ENCODE measurements around the gene LGSN. TPM values are rescaled to one million over a fixed set of nuclear protein-coding genes. Genes with fewer than 3 reads are reported as not detected.
A peak's percentile ranks its signal among the peaks of the same experiment; 100 is the strongest.
"Not testable (repeated sequence)": the region's sequence is repeated elsewhere in the genome, so short reads cannot be mapped to it uniquely, and the experiment has no call there.

LGSN gene, protein sequence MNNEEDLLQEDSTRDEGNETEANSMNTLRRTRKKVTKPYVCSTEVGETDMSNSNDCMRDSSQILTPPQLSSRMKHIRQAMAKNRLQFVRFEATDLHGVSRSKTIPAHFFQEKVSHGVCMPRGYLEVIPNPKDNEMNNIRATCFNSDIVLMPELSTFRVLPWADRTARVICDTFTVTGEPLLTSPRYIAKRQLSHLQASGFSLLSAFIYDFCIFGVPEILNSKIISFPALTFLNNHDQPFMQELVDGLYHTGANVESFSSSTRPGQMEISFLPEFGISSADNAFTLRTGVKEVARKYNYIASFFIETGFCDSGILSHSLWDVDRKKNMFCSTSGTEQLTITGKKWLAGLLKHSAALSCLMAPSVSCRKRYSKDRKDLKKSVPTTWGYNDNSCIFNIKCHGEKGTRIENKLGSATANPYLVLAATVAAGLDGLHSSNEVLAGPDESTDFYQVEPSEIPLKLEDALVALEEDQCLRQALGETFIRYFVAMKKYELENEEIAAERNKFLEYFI
- not detected for total RNA-seq

DNA sequence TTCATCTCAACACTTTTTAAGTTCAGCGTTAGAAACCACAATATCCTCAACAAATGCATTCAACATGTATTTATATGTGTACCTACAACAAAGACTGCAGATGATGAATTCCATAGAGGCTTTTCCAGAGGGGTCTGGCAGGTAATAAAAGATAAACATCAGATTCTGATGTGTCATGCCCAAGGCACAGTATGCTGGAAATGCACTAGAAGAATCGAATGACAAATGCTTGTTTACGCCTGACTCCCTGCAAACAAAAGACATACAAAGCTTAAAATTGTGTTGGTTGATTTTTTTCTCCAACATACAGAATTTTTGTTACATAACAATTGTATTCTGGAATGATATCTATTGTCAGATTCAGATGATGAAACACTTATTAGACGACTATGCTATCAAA is at the start of gene LGSN:
Gene LGSN, minus strand, starts transcription at position 45 of the 400 bp plus-strand sequence. Its CDS starts 40 bp downstream, at position 5.
- DNase-seq (ENCODE audit: low spot score in 2 of 2) (no peak), ATAC-seq (no peak)
- Mint-ChIP-seq H3K9me3 (peaks cover under 1% of the 10 kb centered on the region in 2 donors), H3K36me3 (no peaks in the 10 kb centered on the region), H3K27ac (no peak within 1 kb of the TSS)

DNA sequence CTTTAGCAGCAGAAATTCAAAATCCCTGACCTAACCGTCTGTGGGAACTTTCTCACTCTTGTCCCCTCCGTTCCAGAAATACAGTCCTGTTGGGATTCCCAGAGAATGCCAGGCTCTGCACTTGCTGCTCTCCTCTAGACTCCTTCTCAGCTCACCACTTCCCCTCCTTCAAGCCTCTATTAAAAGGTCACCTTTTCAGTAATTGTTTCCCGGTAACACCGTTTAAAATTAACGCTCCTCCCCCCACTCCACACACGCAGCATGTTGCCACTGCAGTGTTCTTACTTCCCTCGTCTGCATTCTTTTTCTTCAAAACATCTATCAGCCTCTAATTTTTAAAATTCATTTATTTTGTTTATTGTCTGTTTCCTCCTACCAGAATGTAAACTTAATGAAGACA is 48.6 kb upstream of the LGSN start:
- no peaks in the 10 kb centered on the region for H3K36me3 Mint-ChIP-seq
- no peak overlapping the region for H3K27ac Mint-ChIP-seq
- DNase-seq (ENCODE audit: low spot score in 2 of 2) (no peak), ATAC-seq (no peak)
- peaks cover 11 to 12% of the 10 kb centered on the region in 2 donors for H3K9me3 Mint-ChIP-seq

DNA sequence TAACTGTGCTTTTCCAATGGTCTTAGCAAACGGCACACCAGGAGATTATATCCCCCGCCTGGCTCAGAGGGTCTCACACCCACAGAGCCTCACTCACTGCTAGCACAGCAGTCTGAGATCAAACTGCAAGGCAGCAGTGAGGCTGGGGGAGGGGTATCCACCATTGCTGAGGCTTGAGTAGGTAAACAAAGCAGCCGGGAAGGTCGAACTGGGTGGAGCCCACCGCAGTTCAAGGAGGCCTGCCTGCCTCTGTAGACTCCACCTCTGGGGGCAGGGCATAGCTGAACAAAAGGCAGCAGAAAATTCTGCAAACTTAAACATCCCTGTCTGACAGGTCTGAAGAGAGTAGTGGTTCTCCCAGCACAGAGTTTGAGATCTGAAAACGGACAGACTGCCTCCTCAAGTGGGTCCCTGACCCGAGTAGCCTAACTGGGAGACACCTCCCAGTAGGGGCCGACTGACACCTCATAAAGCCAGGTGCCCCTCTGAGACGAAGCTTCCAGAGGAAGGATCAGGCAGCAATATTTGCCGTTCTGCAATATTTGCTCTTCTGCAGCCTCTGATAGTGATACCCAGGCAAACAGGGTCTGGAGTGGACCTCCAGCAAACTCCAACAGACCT is 42.8 kb upstream of the LGSN start:
- not testable (repeated sequence) for H3K27ac Mint-ChIP-seq; DNase-seq (ENCODE audit: low spot score in 2 of 2); ATAC-seq
- peaks cover 15 to 19% of the 10 kb centered on the region in 2 donors for H3K9me3 Mint-ChIP-seq
- peaks cover 0 to 20% of the 10 kb centered on the region in 2 donors for H3K36me3 Mint-ChIP-seq

DNA sequence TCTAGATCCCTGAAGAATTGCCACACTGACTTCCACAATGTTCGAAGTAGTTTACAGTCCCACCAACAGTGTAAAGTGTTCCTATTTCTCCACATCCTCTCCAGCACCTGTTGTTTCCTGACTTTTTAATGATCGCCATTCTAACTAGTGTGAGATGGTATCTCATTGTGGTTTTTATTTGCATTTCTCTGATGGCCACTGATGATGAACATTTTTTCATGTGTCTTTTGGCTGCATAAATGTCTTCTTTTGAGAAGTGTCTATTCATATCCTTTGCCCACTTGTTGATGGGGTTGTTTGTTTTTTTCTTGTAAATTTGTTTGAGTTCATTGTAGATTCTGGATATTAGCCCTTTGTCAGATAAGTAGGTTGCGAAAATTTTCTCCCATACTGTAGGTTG is 37.6 kb upstream of the LGSN start:
- H3K36me3 Mint-ChIP-seq = peaks cover 0 to 16% of the 10 kb centered on the region in 2 donors
- not testable (repeated sequence) for H3K27ac Mint-ChIP-seq; H3K9me3 Mint-ChIP-seq; ATAC-seq; DNase-seq (ENCODE audit: low spot score in 2 of 2)

DNA sequence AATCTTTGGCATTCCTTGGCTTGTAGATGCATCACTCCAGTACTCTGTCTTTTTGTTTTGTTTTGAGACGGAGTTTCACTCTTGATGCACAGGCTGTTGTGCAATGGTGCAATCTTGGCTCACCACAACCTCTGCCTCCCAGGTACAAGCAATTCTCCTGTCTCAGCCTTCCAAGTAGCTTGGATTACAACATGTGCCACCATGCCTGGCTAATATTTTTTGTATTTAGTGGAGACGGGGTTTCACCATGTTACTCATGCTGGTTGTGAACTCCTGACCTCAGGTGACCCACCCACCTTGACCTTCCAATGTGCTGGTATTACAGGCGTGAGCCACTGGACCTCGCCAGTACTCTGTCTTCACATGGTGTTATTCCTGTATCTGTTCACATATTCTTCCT is 35.8 kb upstream of the LGSN start:
- Mint-ChIP-seq H3K9me3 (peaks cover 5 to 9% of the 10 kb centered on the region in 2 donors), H3K36me3 (peaks cover 0 to 10% of the 10 kb centered on the region in 2 donors), H3K27ac (no peak overlapping the region)
- no peak for DNase-seq (ENCODE audit: low spot score in 2 of 2)
- ATAC-seq = no peak

DNA sequence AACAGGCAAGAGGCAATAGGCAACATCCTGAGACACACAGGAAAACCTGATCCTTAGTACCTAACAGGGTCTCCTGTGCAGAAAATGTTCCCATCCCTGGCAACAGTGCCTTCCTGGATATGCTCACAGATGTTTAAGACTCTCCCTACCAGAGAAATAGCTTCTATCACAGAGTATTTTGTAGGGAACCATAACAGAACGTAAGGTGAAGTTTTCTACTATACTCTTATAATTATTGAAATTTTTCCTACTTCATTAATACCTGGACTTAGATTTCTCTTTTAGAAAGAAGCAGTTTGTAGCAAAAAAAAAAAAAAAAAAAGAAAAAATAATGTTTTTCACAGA is 33.5 kb upstream of the LGSN start:
- no peaks in the 10 kb centered on the region for H3K36me3 Mint-ChIP-seq
- no peak for DNase-seq (ENCODE audit: low spot score in 2 of 2)
- H3K9me3 Mint-ChIP-seq = peaks cover 0 to 5% of the 10 kb centered on the region in 2 donors
- ATAC-seq = no peak
- H3K27ac Mint-ChIP-seq = no peak overlapping the region

DNA sequence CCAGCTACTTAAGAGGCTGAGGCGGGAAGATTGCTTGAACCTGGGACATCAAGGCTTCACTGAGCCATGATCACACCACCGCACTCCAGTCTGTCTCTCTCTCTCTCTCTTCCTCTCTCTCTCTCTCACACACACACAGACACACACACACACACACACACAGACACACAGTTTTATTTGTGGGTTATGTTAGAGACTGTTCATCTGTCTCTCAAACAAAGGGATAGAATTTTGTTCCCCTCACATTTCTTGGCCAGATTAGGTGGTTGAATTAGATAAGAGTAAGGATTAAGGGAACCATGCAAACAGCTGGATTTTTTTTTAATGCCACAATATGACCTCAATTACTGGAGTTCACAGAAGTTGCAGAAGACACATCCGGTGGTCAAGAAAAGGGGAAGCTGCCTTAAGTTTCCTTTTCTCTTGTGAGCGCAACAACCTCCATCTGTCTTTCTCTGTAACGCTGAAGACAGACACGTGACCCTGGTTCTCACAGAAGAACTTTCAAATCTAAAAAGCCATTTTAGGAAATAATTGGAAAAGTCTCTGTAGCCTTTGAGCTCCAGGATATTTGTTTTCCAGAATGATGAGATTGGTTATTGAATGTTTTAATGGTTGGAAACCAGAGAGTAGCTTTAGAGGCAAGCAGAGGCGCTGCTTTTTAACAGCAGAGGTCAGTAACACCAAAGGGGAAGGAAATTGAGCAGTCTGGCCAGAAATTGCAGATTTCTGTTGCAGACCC is 32.9 kb upstream of the LGSN start:
- peaks cover 0 to 5% of the 10 kb centered on the region in 2 donors for H3K9me3 Mint-ChIP-seq
- DNase-seq (ENCODE audit: low spot score in 2 of 2) (no peak), ATAC-seq (peak in 1 of 2 donors; percentile 35)
- H3K36me3 Mint-ChIP-seq = no peaks in the 10 kb centered on the region
- H3K27ac Mint-ChIP-seq = no peak overlapping the region

DNA sequence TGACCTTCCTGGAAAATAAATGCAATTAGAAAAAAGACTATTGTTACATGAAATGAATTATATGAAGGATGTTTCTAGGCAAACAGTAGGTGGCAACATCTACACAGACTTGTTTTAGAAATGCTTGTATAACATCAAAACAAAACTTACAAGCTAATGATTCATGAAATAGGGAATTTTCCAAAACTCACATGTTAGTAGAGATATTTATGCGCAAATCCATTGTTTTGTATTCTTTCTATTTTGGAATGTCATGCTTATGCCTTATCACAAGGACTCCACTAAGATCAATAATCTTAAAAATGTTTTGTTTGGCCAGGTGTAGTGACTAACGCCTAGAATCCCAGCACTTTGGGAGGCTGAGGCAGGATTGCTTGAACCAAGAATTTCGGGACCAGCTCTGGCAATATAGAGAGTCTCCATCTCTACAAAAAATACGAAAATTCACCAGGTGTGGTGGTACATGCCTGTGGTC is 32.3 kb upstream of the LGSN start:
- H3K9me3 Mint-ChIP-seq = peaks cover 0 to 5% of the 10 kb centered on the region in 2 donors
- peak in 1 of 2 donors; percentile 18 for ATAC-seq

DNA sequence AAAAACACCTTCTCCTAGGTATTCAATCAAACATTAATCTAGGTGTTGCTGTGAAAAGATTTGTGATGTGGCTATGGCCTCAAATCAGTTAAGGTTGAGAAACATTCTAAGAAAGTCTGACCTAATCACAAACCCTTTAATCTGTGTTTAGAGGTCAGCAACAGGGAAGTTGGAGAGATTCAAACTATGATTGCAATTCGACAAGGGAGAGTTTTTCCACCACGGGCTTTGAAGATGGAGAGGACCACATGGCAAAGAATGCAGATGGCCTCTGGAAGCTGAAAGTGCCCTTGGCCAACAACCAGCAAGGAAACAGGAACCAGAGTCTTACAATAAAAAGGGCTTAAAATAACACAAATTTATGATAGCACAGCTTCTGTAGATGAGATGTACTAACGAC is 29.6 kb upstream of the LGSN start:
- no peak for ATAC-seq
- H3K27ac Mint-ChIP-seq = no peak overlapping the region
- peaks cover 0 to under 1% of the 10 kb centered on the region in 2 donors for H3K9me3 Mint-ChIP-seq
- no peaks in the 10 kb centered on the region for H3K36me3 Mint-ChIP-seq
- no peak for DNase-seq (ENCODE audit: low spot score in 2 of 2)

More for the DNA sequence above, 32.3 kb upstream of the LGSN start:
- DNase-seq (ENCODE audit: low spot score in 2 of 2) = no peak
- Mint-ChIP-seq H3K36me3 (no peaks in the 10 kb centered on the region), H3K27ac (no peak overlapping the region)

DNA sequence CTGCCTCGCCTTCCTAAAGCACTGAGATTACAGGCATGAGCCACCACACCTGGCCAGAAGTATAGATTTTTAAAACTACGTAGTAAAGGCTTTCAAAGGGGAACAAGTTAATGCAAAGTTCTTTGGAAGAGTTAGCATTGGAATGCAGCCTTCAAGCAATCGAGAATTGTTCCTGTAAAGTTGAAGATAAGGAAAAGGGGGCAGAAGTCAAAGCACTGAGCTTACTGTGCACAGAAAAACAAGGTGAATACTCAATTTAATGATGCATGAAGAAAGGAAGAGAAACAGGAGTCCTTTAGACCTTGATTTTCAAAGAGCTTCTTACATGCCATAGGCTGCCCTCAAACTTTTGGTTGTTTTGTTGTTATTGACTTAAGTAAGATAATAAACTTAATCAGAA is 29.1 kb upstream of the LGSN start:
- Mint-ChIP-seq H3K27ac (no peak overlapping the region), H3K9me3 (no peaks in the 10 kb centered on the region), H3K36me3 (no peaks in the 10 kb centered on the region)
- ATAC-seq (no peak), DNase-seq (ENCODE audit: low spot score in 2 of 2) (no peak)

DNA sequence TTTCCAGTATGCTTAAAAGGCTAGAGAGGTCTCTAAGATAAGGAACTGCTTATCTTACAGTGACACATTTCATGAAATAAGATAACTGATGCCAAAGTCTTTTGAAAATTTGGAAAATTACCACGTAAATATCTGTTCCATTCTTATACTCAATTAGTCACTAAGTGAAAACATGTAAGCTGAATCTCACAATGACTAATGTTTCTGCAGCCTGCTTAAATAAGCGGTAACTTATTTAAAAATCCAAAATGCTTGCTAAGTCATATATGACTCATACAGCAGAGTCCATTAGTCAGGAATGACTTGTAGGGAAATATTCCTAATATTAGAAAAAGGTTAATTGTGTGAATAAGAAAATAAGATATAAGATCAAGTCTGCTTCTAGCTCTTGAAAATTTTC is 27.8 kb upstream of the LGSN start:
- no peak for DNase-seq (ENCODE audit: low spot score in 2 of 2)
- Mint-ChIP-seq H3K36me3 (no peaks in the 10 kb centered on the region), H3K27ac (no peak overlapping the region), H3K9me3 (no peaks in the 10 kb centered on the region)
- no peak for ATAC-seq

DNA sequence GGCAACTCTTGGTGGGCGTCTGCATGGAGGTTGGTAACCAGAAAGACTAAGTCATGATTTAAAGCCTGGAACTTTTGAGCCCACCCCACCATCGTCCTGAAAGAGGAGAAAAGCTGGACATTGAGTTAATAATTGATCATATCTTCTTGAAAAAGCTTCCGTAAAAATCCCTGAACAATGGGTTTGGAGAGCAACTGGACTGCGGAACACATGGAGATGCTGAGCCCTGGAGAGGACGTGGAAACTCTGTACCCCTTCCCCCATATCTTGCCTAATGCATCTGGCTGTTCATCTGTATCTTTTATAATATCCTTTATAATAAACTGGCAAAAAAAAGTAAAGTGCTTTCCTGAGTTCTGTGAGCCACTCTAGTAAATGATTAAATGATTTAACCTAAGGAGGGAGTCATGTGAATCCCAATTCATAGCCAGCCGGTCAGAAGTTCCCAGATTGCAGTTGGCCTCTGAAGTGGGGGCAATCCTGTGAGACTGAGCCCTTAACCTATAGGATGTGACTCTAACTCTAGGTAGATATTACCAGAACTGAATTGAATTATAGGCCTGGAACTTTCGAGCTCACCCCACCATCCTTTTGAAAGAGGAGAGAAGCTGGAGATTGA is 26.5 kb upstream of the LGSN start:
- DNase-seq (ENCODE audit: low spot score in 2 of 2) (no peak), ATAC-seq (no peak)
- Mint-ChIP-seq H3K27ac (no peak overlapping the region), H3K36me3 (no peaks in the 10 kb centered on the region), H3K9me3 (no peaks in the 10 kb centered on the region)

DNA sequence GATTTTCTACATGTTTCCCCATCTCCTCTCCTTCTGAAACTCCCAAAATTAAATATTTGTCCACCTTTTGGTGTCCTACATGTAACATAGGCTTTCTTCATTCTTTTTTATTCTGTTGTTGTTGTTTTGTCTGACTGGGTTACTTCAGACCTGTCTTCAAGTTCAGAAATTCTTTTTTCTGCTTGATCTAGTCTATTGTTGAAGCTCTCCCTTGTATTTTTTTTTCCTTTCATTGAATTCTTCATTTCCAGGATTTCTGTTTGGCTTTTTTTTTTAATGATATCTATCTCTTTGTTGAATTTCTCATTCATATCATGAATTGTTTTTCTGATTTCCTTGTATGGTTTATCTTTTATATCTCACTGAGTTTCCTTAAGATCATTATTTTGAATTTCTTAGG is 20.6 kb upstream of the LGSN start:
- Mint-ChIP-seq H3K36me3 (peaks cover 0 to 8% of the 10 kb centered on the region in 2 donors), H3K27ac (no peak overlapping the region), H3K9me3 (peaks cover 7 to 23% of the 10 kb centered on the region in 2 donors)
- ATAC-seq (no peak), DNase-seq (ENCODE audit: low spot score in 2 of 2) (no peak)

DNA sequence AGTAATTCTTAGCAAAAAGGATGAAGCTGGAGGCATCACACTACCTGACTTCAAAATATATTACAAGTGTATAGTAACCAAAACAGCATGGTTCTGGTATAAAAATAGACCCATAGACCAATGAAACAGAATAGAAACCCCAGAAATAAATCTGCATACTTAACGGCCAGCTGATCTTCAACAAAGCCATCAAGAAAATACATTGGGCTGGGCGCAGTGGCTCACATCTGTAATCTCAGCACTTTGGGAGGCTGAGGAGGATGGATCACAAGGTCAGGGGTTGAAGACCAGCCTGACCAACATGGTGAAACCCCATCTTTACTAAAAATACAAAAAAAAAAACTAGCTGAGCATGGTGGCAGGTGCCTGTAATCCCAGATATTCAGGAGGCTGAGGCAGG is 14.9 kb upstream of the LGSN start:
- DNase-seq (ENCODE audit: low spot score in 2 of 2); H3K36me3 Mint-ChIP-seq; ATAC-seq; H3K27ac Mint-ChIP-seq: not testable (repeated sequence)
- H3K9me3 Mint-ChIP-seq = peaks cover 0 to 11% of the 10 kb centered on the region in 2 donors

DNA sequence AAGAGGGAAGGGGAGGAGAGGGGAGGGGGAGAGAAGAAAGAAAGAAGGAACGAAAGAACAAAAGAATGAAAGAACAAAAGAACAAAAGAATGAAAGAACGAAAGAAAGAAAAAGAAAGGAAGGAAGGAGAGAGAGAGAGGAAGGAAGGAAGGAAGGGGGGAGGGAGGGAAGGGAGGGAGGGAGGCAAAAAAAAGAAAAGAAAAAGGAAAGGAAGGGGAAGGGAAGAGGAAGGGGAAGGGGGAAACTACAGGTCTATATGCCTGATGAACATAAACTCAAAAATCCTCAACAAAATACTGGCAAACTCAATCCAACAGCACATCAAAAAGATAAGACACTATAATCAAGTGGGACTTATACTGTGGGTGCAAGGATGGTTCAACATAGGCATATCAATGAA is 13.7 kb upstream of the LGSN start:
- Mint-ChIP-seq H3K27ac (no peak overlapping the region), H3K9me3 (no peaks in the 10 kb centered on the region), H3K36me3 (no peaks in the 10 kb centered on the region)
- ATAC-seq (no peak), DNase-seq (ENCODE audit: low spot score in 2 of 2) (no peak)

DNA sequence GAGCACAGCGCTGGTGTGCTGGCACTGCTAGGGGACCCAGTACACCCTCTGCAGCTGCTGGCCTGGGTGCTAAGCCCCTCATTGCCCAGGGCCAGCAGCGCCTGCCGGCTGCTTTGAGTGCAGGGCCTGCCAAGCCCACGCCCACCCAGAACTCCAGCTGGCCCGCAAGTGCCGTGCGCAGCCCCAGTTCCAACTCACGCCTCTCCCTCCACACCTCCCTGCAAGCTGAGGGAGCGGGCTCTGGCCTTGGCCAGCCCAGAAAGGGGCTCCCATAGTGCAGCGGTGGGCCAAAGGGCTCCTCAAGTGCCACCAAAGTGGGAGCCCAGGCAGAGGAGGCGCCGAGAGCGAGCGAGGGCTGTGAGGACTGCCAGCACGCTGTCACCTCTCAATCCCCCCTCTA is 6.8 kb upstream of the LGSN start:
- not testable (repeated sequence) for H3K27ac Mint-ChIP-seq; DNase-seq (ENCODE audit: low spot score in 2 of 2); ATAC-seq; H3K36me3 Mint-ChIP-seq
- peaks cover 9 to 13% of the 10 kb centered on the region in 2 donors for H3K9me3 Mint-ChIP-seq
